ENCODE data around the gene TLK1. TPM values are rescaled to one million over a fixed set of nuclear protein-coding genes. Genes with fewer than 3 reads are reported as not detected.

Gene TLK1
- total and polyA plus RNA-seq, 9 of the 15 experiments (the other 6 are each of a cell fraction or from before 2014, with no cell fraction given): 20.2 to 101 (median 40.5) TPM

GRCh38 chr2:171146071-171146470 lies 14.6 kb downstream of the TLK1 start:
- Histone ChIP-seq H3K9me1 (ENCODE audit: control insufficient read depth, insufficient read depth, low read length) (no peaks in the 10 kb centered on the region), H2AFZ (ENCODE audit: low read depth, low read length) (no peak overlapping the region), H3K9ac (ENCODE audit: insufficient read depth in 1 of 2, low read depth in 2 of 2, low read length in 2 of 2) (no peak overlapping the region), H3K79me2 (ENCODE audit: control insufficient read depth, insufficient read depth, low read length) (peaks cover 99% of the 10 kb centered on the region), H3K27me3 (ENCODE audit: control insufficient read depth in 2 of 2, insufficient read depth in 2 of 2, low read length in 2 of 2) (no peaks in the 10 kb centered on the region), H3K4me1 (replicated peaks in 1 of 2; ENCODE audit: control insufficient read depth in 2 of 2, insufficient read depth in 2 of 2, low read length in 2 of 2) (peaks cover 13 to 31% of the 10 kb centered on the region in 2 experiments), H3K9me3 (replicated peaks; ENCODE audit: control insufficient read depth, insufficient read depth, low read depth, low read length) (no peaks in the 10 kb centered on the region), H3K4me3 (no peak overlapping the region), H4K20me1 (replicated peaks; ENCODE audit: control insufficient read depth, insufficient read depth, low read length) (peaks cover 46% of the 10 kb centered on the region), H3K4me2 (ENCODE audit: insufficient read depth, low read length) (no peak overlapping the region), H3K36me3 (ENCODE audit: control insufficient read depth, insufficient read depth, low read length) (no peaks in the 10 kb centered on the region), H3K27ac (ENCODE audit: extremely low read depth, low read depth, low read length) (peak overlapping the region; percentile 47; the same call in 1 of the 3 replicates)
- ChIA-PET POLR2A (interaction anchor here (2.5 kb wide), 1 partner anchor 12 kb away, joined by 58 read pairs; the partner anchor contains the start of gene TLK1), CTCF (ENCODE audit: low intra/inter-chr PET ratio) (no interaction called here)
- in situ Hi-C loops (cut with MboI): no loop called here
- WGBS (ENCODE audit: insufficient coverage, low coverage, missing lambda C conversion rate): 66% methylated on average over 2 of the region's 2 CpGs
- no peak for DNase-seq (ENCODE audit: extremely low read depth in 1 of 4, low spot score in 3 of 4)
- ATAC-seq: 0 out of 3 replicates have a peak, but pooled peaks have one; percentile 8
- FAIRE-seq: no peak
- intact Hi-C loops (cut with micrococcal nuclease): no loop called here
- TF ChIP-seq RBM25 (IDR thresholded peaks at IDR 0.05; ENCODE audit: low read depth, low read length, severe bottlenecking) (peak; percentile 51), CREB3L1 (IDR thresholded peaks at IDR 0.05; ENCODE audit: borderline replicate concordance, low read depth) (no peak), ZNF121 (CRISPR knock-in tag; conservative IDR thresholded peaks at IDR 0.05) (peak; percentile 77), LEF1 (IDR thresholded peaks at IDR 0.05) (no peak), CEBPB (tag; IDR thresholded peaks at IDR 0.05) (peak; percentile 78), RBBP5 (IDR thresholded peaks at IDR 0.05; ENCODE audit: borderline replicate concordance, insufficient read depth, low read length, poor library complexity, severe bottlenecking) (peak; percentile 37), ZBTB5 (IDR thresholded peaks at IDR 0.05) (no peak)
- BruUV-seq (replicated peaks): no TSS peak

Measured in K562 (cell line).